ENCODE results near the gene EFNA5. TPM values are rescaled to one million over a fixed set of nuclear protein-coding genes. Genes with fewer than 3 reads are reported as not detected.

Gene EFNA5
- polyA plus RNA-seq, 3 donors = 24.7 to 26.4 (median 24.7) TPM

DNA sequence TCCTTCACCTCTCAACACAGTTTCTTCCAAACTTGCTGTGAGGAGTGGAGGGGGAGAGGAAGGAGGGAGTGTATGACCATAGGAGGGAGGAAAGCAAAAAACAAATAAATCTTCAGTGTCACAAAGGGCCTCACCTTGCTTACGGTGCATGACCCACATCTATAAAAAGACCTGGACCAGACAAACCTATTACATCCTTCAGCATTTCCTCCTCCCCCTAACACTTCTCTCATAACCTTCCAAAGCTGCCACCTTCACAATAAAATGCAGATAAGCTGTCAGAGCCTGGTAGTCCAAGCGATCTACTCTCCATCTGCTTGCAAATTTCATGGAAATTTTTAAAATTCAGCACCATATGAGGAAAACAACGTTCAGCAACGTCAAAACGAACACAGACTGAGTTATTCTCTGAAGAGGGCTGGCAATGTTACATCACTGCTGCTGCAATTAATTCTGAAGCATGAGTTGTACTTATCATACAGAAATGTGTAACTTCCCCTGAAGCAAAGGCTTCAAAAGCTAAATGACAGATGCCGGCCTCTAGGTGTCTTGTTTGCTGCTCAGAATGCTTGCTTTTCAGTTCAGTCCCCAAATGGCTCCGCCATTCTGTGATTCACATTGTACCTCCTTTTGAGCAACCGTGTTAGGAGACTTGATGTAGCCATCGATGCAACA lies 62.9 kb downstream of the EFNA5 start:
- peak; percentile 29 for DNase-seq

DNA sequence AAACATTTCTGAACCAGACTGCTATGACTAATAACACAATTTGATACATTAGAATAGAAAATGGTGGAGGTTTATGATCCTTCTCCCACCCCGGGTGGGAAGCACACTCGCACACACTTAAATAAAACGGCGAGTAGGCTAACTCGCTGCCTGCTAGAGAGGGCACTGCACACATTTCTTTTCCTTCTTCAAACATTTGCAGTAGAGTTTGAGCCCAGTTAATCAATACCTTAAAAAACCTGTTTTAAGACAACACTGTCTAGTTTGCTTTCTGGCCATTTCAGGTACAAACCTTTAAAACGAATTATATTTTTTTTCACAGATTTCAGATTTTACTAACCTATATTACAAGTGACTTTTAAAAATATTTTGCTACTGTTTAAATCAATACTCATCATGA lies 63.5 kb downstream of the EFNA5 start:
- no peak for DNase-seq

DNA sequence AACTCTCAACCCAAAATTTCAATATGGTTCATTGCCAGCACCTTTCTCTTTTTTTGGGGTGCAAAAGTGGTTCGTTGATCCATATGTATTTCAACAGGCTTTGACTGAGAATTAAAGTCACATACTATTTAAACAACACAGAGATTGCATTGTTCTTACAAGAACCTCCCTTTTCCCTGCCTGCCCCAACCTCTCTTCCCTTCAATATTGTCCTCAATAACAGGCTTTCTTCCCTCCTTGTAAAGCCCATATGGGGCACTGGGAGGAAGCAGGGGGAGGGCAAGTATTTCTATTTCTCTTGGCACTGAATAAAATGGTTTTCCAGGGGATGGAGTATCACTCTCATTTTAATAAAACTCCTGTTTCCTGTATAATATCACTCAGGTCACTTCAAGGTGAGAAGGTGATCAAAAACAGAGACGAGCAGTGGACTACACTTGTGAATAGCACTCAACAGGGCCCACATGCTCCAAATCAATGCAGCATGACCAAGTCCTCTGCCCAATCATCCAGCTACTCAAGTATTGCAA lies 65.1 kb downstream of the EFNA5 start:
- no peak for DNase-seq

DNA sequence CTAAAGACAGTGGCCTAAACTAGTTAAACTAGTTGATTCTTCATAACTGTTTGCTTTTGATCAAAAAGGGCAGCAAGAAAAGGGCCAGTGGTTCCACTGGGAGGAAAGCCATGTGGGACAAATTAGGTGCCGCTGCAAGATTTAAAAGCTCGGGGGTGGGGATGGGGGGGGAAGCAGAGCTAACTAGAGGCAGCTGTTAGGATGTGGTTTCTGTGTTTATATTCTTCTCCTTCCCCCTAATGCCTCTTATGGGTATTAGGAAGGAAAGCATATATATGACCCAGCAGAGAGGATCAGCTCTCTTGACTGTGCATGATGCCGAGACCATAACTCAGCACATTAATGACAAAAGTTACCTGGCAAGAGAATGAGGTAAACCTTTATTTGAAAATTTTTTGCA lies 65.7 kb downstream of the EFNA5 start:
- DNase-seq = no peak

DNA sequence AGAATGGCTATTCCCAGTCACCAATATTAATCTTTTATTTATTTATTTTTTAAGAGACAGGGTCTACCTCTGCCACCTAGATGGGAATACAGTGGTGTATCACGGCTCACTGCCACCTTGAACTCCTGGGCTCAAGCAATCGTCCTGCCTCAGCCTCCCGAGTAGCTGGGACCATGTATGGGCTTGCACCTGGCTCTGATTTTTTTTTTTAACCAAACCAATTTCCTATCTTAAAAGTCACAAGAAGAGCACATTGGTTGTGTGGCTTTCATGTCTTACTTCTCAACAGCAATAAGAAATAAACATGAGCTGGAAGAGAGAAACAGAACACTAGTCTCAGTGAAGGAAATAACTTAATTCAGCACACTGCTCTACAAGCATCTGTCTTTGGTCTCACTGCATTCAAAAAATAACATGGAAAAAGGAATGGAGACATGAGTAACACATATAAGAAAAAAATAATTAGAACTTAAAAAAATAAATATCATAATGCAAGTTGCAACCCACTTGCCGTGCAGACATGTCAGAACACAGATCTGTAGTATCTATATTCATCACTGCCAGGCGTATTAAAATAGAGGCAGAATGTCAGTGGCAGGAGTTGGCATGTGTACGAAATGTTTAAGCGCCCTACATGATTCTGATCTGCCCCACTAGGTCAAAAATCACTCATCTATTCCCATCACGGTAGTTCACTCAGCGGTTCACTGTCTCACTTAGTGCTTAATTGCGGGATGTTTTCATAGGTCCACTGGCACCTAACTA lies 66.4 kb downstream of the EFNA5 start:
- DNase-seq = no peak

DNA sequence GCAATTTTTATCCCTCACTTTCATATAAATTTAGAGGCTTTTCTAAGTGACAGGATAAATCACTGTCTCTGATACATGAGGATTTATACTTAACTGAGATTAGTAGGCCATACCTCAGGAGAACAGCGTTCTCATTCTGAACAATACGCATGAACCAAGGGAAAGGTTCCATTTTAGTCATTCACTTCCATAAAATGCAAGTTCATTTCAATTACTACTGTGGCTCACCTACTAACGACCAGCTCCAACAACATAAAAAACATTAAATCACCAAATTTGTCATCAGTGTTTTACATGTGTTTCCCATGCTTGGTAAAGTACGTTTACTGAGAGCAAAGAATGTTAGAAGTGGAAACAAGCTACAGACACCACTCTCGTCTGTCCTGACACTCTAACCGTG lies 67.4 kb downstream of the EFNA5 start:
- no peak for DNase-seq

DNA sequence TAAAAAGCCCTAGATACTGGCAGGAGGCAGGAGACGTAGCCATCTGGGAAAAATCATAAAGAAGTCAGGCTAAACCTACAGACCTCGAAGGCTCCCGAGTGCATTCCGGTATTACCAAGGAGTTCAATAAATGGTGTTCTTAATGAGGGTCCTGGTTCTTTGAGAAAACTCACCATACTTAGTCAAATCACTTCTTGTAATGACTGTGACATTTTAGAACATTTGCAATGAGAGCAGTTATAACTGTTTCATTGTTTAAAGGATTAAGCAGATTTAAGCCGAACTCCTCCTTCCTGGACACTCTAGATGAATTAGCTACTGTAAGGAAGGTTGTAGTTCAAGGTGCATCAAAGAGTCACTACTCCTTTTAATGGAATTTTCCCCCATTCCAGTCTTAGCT lies 67.8 kb downstream of the EFNA5 start:
- no peak for DNase-seq

DNA sequence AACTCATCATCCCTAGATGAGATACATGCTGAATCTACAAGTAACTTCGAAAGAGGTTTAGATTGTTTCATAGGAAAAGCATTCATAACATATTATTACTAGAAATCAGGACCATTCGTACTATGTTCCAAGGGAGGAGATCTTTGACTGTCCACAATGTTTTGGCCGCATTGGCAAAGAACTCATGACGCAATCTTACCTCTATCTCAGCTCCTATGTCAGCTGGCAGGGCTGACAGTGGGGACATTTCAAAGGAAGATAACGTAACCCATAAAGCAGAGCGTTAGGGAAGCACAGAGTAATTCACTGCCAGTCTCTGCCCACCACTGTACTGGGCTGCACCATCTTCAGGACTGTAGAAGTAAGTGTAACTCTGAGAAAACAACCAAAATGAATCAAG lies 69.7 kb downstream of the EFNA5 start:
- DNase-seq = no peak

DNA sequence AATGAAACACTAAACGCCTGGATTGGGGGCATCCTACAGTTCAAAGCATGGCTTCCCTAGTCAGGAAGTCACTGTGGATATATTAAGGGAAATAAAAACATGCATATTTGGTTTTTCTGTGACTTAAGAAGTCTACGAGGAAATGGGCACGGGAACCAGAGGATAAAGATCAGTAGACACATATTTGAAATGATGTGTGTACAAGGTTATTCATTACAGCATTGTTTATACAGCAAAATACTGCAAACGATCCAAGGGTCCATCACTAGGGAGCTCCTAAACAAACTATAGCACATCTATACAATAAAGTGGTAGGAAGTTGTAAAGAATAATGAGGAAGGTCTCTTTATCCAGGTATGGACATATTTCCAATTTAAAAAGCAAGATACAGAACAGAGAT lies 71.8 kb downstream of the EFNA5 start:
- no peak for DNase-seq

DNA sequence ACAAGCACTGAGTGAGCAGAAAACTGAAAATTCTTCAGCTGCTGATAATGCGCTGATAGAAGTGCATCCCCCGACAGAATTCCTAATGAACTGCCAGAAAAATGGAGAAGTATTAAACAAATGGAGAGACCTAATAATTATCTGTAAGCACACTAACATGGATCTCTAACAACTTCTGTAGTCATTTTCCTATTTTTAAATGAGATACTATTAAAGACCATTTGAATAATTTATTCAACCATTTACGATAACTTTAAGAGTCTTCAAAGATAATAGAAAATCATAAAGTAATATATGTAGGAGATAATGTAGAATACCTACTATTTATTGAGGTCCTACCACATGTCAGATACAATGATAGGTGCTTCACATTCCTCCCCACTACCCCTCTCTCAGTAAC lies 72.9 kb downstream of the EFNA5 start:
- DNase-seq = no peak

DNA sequence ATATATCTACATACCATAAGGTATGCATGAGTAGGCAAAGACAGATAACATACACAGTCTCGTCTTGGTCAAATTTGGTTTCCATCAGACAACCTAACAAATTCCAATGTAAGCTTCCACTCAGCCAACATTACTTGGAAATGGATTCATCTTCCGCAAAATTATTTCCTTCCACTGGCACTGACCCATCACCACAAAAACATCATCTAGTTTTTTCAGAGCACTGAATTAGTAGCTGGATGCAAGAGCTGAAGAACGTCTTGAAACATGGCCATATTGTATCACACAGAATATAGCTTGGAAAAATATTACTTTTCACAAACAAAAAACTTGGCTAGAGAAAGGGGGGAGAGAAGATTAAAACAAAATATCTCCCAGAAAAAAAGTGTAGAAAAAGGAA lies 73.5 kb downstream of the EFNA5 start:
- no peak for DNase-seq

DNA sequence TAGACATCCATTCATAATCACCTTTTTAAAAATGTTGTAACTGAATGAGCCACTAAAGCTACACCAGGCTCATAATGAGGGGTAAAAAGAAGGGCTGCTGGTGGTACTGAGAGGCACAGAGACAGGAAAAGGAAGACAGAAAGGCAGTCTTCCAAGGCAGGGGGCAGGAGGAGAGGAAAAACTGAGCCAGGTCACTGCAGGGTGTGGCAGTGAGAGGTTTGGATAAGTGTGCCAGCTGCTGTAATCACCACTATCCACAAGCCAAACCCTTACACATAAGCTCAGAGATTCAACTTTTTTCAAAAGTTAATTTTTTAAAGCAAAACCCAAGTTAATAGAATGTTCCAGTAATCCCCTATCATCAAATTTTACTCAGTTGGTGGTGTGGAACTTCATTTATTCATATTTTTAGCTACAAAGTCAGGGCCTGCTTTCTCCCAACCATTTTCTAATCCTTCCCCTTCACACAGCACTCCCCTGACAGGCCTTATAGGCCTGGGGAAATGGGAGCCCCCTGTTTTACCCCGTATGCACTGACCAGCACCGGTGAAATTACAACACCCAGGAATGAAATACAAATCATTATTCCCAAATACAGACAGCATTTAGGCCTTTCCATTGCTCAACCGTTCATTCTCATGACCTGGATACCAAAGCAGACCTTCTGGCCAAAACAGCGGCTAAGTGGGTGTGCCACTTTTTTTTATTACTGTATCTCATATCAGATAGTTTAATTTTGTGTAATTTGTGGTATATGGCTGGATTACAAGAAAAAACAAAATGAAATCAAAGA lies 76.3 kb downstream of the EFNA5 start:
- DNase-seq = no peak

DNA sequence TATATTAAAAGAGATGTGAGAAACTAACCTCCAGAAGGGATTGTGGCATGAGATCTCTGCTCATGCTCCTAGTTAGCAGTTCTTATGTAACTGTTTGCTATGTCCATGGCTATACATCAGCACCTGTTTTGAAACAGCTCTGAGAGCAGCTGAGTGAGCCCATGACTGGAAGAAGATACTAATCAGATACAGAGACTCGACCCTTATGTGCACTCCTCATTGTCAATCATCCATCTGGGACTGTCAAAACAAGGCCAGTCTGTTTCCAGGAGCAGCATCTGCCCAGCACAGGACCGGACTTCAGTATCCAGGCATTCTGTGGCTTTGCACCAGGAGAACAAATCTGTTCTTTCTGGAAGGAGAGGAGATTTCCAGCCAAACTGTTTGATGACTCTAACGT lies 77.7 kb downstream of the EFNA5 start:
- no peak for DNase-seq

DNA sequence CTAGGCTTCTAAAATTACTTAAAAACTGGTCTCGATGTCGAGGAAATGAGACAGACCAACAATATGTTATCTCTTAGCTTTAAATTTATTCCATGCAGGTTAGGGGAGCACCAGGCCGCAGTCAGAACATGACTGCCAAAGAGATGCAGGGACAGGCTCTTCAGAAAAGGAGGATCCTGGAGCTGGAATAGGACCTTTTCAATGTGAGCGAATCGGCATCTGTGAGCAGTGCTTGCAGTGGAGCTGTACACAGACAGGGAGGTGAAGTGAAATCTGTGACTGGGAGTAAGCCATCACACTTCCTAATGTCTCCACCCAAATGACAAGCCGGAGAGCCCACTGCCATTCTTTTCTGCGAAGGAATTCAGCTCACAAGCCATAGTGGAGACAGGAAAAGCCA lies 78.2 kb downstream of the EFNA5 start:
- no peak for DNase-seq

DNA sequence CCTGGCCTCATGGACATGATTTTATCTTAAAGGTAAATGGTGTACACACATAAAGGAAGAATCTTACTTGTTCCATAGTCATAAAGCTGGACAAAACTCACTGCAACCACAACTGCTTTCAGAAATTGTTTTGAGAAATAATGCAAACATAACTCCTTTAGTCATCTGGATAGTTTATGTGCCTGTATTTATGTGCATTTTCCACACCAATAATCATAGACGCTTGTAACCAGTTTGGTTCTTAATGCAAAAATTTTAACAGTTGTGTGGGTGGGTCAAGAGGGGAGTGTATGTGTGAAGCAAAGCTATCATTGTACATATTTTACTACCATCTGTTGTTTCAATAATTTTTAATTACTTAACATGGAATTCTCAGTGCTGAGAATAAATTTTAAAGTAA lies 80.1 kb downstream of the EFNA5 start:
- no peak for DNase-seq

DNA sequence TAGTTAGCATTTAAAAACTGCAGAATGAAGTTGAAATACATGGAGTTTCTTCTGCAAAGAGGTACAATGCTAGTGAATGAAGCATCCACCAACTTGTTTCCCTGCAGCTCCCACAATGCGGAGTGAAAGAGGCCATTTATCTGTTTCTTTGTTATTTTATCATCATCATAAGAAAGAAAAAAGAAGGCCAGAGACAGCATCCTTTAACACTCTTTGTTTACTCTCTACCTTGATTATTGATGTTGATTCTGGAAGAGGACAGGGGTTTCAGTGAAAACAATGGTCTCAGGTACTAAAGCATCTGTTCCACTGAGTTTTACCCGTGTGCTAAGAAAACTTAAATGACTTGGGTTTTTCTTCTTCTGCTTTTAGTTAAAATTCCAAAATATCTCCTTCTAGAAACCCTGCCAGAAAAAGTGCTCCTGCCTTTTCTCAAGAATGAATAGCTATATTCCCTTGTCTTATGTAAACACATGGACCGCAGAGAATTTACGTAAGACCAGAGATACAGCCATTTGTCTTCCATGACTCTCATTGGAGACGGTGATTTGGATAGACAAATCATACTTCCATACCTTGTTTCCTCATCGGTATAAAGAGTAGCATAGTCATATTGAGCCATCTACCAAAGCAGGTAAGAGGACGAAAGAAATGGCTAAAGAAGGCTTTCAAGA lies 81.1 kb downstream of the EFNA5 start:
- no peak for DNase-seq

DNA sequence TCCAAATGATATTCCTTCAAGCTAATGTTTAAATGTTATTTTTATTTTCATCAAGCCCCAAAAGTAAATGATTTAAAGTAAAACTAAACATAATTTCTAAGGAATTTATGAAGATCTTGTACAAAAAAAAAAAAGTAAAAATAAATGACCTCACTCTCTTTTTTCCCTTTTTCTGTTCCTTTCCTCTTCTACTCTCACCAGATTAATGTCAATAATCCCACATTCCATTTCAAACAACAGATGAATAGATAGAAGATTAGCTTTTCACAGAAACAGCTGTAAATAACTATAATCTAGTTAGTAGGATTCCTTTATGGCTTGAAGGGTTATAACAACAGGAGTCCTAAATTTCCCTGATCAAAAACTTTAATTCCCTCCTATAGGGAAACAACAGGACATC lies 88.1 kb downstream of the EFNA5 start:
- DNase-seq = no peak

DNA sequence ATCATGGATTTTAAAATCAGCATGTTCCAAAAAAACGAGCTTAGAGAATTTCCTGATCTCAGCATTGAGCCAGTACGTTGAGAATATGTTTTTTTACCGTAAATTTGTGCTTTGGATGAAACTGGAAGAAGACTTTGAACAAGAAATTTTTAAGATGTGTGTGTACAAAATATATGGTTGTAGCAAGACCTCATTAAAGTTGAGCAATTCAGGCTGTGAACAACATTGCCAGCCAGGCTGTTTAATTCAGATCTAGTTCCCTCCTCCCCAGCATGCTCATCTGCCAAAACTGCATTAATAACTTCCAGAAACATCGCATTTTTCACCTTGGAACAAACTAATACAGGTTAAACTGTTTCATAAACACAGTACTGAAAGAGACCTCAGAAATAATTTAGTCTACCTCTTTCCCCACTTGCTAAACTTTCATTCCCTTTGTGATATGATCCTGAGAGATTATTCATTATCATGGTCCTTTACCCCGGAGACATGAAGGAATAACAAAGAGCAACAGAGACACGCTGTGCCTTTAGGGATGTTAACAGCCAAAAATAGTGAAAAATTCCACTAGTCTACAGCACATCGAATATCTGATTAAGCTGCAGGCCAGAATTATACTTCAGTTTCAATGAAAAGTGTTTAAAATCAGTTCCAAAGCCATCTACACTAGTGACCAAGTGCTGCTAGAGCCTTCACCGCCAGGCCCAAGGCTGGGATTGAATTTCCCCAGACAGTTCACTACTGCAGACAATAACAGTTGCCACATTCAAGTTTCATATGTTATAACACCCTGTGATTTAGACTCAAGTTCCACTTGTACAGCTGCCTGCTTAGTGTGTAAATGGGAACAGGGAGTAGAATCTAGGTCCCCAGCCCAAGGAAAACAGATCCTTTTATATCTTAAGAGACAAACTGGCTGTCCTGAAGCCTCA lies 89.6 kb downstream of the EFNA5 start:
- DNase-seq = no peak

DNA sequence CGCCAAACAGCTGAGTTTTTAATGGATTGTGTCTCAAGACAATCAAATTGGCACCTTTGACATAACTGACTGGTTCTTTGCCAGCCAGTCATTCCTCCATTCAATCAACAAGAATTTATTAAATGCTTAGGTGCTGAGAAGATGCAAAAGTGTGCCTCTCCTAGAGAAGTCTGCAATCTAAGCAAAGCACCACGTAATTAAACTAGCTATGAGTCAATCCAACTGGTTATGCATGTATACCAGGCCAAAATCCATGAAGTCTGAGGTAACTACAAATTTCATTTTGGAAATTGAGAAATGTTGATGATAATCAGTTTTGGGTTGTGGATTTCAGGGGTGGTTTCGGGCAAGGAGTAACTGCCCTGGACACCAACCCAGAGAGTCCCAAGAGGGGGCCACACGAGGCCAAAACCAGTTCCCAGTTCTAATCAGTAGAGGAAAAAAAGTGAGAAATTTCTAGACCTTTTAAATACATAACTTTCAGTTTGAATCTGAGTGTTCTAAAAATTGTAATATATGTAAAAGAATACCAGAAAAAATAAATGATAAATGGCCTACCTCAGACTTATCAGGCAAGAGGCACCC lies 92.6 kb downstream of the EFNA5 start:
- DNase-seq = no peak

DNA sequence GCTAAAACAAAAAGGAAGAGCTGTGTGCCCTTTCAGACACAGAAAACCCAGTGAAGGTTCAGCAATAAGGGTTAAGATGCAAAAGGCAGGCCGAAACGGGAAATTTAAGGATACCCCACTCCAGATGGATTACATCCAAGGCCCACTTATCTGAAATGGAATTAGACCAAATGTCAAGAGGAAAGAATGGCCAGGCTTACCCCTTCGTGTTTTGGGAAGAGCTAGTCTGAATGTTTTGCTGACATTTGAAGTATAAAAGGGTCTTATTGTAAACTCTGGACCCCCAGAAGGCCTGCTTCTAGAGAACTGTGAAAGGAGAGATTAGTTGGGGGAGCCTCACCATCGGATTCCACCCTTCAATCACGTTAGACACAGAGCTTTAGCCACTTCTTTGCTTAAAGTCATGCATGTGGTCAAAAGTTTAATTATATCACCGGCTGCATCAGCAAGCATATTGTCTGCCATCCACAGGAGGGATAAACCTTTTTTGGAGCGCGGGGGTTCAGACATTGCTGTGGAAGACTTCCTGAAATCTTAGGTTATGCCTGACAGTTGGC lies 93.3 kb downstream of the EFNA5 start:
- no peak for DNase-seq

Measured in renal pelvis (tissue), 4 donors.